NB4 (cell line): ENCODE measurements around the gene MYOC.

Source experiments
- DNase-seq: peaks from one replicate; pipeline ENCODE4 v3.0.0; 2010; ENCODE audit warnings: low read depth
- H3K4me3 ChIP-seq: one replicate; pipeline ENCODE4 v1.5.1; 2011; ENCODE audit warnings: mild to moderate bottlenecking, low read depth, low read length, moderate library complexity
- CTCF ChIP-seq: IDR thresholded peaks from one replicate; pipeline ENCODE4 v1.5.1; 2012; ENCODE audit warnings: low read depth, low read length
- MYC ChIP-seq: IDR thresholded peaks from 2 replicates; pipeline ENCODE4 v1.6.1; 2011; ENCODE audit warnings: low read depth, low read length
- POLR2A ChIP-seq: IDR thresholded peaks from 2 replicates; pipeline ENCODE4 v1.6.1; 2011; ENCODE audit warnings: mild to moderate bottlenecking; ENCODE audit not compliant: insufficient read length; ENCODE audit errors: extremely low read depth
- TF ChIP-seq, protein P1 (sequence below): IDR thresholded peaks from 2 replicates; pipeline ENCODE4 v1.6.1; 2011; ENCODE audit warnings: low read depth, low read length

Gene MYOC

GRCh38 chr1:171654942-171655745 lies 2.7 kb upstream of the MYOC start:
- TF ChIP-seq CTCF = peak; percentile 69
- TF ChIP-seq MYC = no peak
- no peak for TF ChIP-seq POLR2A
- H3K4me3 ChIP-seq = no peak overlapping the region
- DNase-seq = peak; percentile 64

DNA sequence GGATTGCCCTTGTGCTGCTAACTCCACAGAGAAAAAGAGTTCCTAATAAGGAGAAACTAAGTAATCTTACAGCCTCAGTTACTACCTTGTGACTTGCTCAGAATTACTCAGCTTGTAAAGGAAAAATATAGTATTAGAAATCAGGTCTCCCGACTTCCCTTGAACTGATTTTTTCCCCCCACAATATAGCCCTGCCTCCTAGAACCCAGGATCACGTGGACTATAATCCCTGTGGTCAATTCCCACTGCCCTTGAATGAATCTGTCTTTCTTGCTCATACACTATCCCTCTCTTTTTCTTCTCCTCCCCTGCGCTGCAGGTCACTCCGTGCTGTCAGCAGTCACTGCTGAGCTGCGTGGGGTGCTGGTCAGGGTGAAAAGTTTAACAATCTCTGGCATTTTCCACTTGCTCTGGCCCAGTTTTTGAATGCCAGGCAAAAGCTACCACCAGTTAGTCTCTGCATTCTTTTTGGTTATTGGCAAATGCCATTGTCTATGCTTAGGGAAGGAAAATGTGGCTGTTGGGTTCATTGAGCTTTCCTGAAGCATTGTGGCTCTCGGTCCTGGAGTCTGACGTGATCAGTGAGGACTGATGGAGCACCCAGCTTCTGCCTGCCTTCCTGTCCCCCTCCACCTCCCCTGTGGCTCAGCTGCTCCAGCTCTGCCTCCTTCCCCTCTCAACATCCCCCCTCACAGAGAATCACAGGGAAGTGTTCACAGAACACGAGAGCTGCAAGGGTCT lies 1.9 kb upstream of the MYOC start:
- DNase-seq = no peak
- H3K4me3 ChIP-seq = no peak overlapping the region

DNA sequence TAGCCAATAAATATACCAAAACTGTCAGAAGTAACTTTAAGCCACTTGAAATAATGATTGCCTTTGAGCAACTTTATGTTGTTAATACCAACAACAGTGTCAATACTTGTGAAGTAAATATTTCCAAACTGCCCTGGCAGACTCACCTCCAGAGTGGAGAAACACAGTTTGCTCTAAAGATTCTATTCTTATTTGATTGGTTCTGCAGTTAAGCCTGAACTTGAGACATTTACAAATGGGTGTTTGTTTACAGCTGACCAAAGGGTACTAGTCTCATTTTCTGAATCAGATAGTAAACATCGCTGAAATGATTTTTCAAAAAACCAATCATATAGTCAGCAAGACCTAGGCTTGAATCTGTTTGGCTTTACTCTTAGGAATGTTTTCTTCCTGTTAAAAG lies 1.3 kb upstream of the MYOC start:
- DNase-seq = no peak
- TF ChIP-seq POLR2A (no peak), MYC (no peak), CTCF (no peak)
- TF ChIP-seq, protein P1, sequence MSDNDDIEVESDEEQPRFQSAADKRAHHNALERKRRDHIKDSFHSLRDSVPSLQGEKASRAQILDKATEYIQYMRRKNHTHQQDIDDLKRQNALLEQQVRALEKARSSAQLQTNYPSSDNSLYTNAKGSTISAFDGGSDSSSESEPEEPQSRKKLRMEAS = no peak
- no peak overlapping the region for H3K4me3 ChIP-seq

More for the DNA sequence above, 1.9 kb upstream of the MYOC start:
- no peak for TF ChIP-seq POLR2A
- TF ChIP-seq MYC = no peak
- TF ChIP-seq, protein P1 = no peak
- no peak for TF ChIP-seq CTCF

DNA sequence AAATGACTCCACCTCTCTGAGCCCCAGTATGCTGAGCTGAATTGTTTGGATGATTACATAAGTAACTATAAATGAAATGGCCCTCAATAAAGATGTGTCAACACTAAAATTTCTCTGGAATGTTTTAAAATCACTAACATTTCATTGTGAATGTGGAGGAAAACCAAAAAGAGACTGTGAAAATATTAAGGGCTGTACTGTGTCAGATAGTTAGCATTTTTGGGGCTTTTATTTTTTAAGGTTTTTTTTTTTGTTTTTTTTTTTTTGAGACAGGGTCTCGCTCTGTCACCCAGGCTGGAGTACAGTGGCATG lies 6.3 kb downstream of the MYOC start:
- H3K4me3 ChIP-seq = no peak overlapping the region
- no peak for DNase-seq
- no peak for TF ChIP-seq POLR2A
- TF ChIP-seq, protein P1 = no peak
- no peak for TF ChIP-seq CTCF
- TF ChIP-seq MYC = no peak

DNA sequence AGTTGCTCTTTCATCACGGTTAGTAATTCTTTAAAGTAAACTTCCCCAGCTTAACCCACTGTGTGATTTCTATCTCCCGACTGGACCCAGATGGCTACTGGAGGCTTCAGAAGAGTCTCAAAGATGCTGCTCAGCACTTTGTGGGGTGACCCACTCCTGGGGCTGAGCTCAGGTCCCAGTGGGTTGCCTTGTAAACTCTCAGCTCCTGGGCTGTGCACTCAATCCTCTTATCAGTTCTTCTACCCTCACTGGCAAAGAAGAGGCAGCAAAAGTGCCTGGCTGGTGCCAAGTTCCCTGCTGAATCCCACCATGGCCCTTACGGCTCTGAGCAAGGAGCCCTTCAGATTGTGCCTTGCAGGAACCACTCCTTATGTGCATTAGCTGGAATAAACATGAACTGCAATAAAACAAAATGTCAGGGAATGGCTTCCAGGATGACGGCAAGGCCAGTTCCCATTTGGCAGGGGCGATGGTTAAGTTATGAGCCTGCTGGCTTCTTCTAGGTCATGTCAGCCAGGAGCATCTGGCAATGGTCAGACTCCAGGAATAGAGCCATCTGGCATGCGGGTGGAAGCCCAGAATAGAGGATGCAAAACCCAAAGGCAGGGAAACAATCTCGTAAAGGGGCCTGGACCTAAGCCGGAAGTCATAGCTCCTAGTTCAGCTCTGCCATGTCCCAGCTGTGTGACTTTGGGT lies 6.8 kb downstream of the MYOC start:
- TF ChIP-seq CTCF (no peak), MYC (no peak), POLR2A (no peak)
- TF ChIP-seq, protein P1 = no peak
- H3K4me3 ChIP-seq = no peak overlapping the region
- no peak for DNase-seq
